HT1080 (cell line): ENCODE results near the gene SEMA3G. TPM values are rescaled to one million over a fixed set of nuclear protein-coding genes. Genes with fewer than 3 reads are reported as not detected.

Source experiments
- DNase-seq: peaks from one replicate; pipeline ENCODE4 v3.0.0-alpha.2; 2015; ENCODE audit warnings: low read depth
- total RNA-seq: library from RNA; depleted of rRNA; stranded (reverse); fragments of >200 nt; shearing (Covaris generic); gene quantifications from 2 replicates; pipeline ENCODE4 v1.2.3, GENCODE V29; 2014

Gene SEMA3G
- total RNA-seq, 1 experiment from 2014 or later = 0.53 TPM

GRCh38 chr3:52439426-52440248 is 5.3 kb downstream of the SEMA3G start:
- no peak for DNase-seq

- no peak for DNase-seq
Observed at GRCh38 chr3:52438579-52439425, 6.1 kb downstream of the SEMA3G start.

GRCh38 chr3:52438104-52438376 is 6.9 kb downstream of the SEMA3G start:
- no peak for DNase-seq

- no peak for DNase-seq
Observed at GRCh38 chr3:52437326-52438103, 7.4 kb downstream of the SEMA3G start.

- no peak for DNase-seq
Observed at GRCh38 chr3:52436500-52437149, 8.3 kb downstream of the SEMA3G start.

- no peak for DNase-seq
Observed at GRCh38 chr3:52435246-52436101, 9.4 kb downstream of the SEMA3G start.

GRCh38 chr3:52434491-52435115 is 10.3 kb downstream of the SEMA3G start:
- DNase-seq = no peak

- DNase-seq = no peak
Observed at GRCh38 chr3:52433996-52434479, 10.9 kb downstream of the SEMA3G start.

GRCh38 chr3:52433328-52433995 is 11.4 kb downstream of the SEMA3G start:
- DNase-seq = no peak

- DNase-seq = no peak
Observed at GRCh38 chr3:52432691-52433141, 12.2 kb downstream of the SEMA3G start.

- no peak for DNase-seq
Observed at GRCh38 chr3:52432225-52432624, 12.7 kb downstream of the SEMA3G start.

- DNase-seq = no peak
Observed at GRCh38 chr3:52431459-52432223, 13.3 kb downstream of the SEMA3G start.

GRCh38 chr3:52430416-52430810 is 14.5 kb downstream of the SEMA3G start:
- DNase-seq = no peak

GRCh38 chr3:52429779-52430415 is 15.0 kb downstream of the SEMA3G start:
- peak; percentile 43 for DNase-seq

- DNase-seq = no peak
Observed at GRCh38 chr3:52429031-52429430, 15.9 kb downstream of the SEMA3G start.

GRCh38 chr3:52428151-52429005 is 16.5 kb downstream of the SEMA3G start:
- peak; percentile 43 for DNase-seq

- DNase-seq = no peak
Observed at GRCh38 chr3:52423173-52423572, 21.7 kb downstream of the SEMA3G start.
